Measurements from ENCODE around the gene WDR12.
A peak's percentile ranks its signal among the peaks of the same experiment; 100 is the strongest.
"Not testable (repeated sequence)": the region's sequence is repeated elsewhere in the genome, so short reads cannot be mapped to it uniquely, and the experiment has no call there.

Gene WDR12

GRCh38 chr2:202849343-202849742 lies 62.1 kb downstream of the WDR12 start:
- not testable (repeated sequence) for H3K36me3 Mint-ChIP-seq; H3K27me3 Mint-ChIP-seq; H3K4me3 Mint-ChIP-seq; H3K9me3 Mint-ChIP-seq (ENCODE audit: low read depth); H3K27ac Mint-ChIP-seq; H3K4me1 Mint-ChIP-seq (ENCODE audit: low read depth)

GRCh38 chr2:202848813-202849212 lies 62.7 kb downstream of the WDR12 start:
- Mint-ChIP-seq H3K27me3 (no peaks in the 10 kb centered on the region), H3K4me3 (no peak overlapping the region), H3K36me3 (peaks cover 6% of the 10 kb centered on the region), H3K4me1 (ENCODE audit: low read depth) (peaks cover 5% of the 10 kb centered on the region), H3K27ac (no peak overlapping the region), H3K9me3 (ENCODE audit: low read depth) (no peaks in the 10 kb centered on the region)

GRCh38 chr2:202847693-202848524 lies 63.6 kb downstream of the WDR12 start:
- Mint-ChIP-seq H3K4me1 (ENCODE audit: low read depth) (peaks cover 5% of the 10 kb centered on the region), H3K4me3 (no peak overlapping the region)

GRCh38 chr2:202844656-202845055 lies 66.8 kb downstream of the WDR12 start:
- no peaks in the 10 kb centered on the region for H3K27me3 Mint-ChIP-seq
- H3K36me3 Mint-ChIP-seq, result peaks cover 16% of the 10 kb centered on the region
- no peak overlapping the region for H3K27ac Mint-ChIP-seq
- H3K4me1 Mint-ChIP-seq (ENCODE audit: low read depth), result peaks cover 5% of the 10 kb centered on the region
- H3K9me3 Mint-ChIP-seq (ENCODE audit: low read depth), result peaks cover 6% of the 10 kb centered on the region
- no peak overlapping the region for H3K4me3 Mint-ChIP-seq

More at GRCh38 chr2:202847693-202848524, 63.6 kb downstream of the WDR12 start:
- no peaks in the 10 kb centered on the region for H3K27me3 Mint-ChIP-seq
- H3K27ac Mint-ChIP-seq, result no peak overlapping the region
- no peaks in the 10 kb centered on the region for H3K9me3 Mint-ChIP-seq (ENCODE audit: low read depth)
- peaks cover 10% of the 10 kb centered on the region for H3K36me3 Mint-ChIP-seq

GRCh38 chr2:202842690-202843089 lies 68.8 kb downstream of the WDR12 start:
- Mint-ChIP-seq H3K27me3 (no peaks in the 10 kb centered on the region), H3K4me1 (ENCODE audit: low read depth) (no peaks in the 10 kb centered on the region), H3K9me3 (ENCODE audit: low read depth) (peaks cover 6% of the 10 kb centered on the region), H3K4me3 (no peak overlapping the region), H3K36me3 (peaks cover 16% of the 10 kb centered on the region), H3K27ac (no peak overlapping the region)

- H3K27ac Mint-ChIP-seq, result no peak overlapping the region
- H3K4me3 Mint-ChIP-seq, result no peak overlapping the region
- peaks cover 16% of the 10 kb centered on the region for H3K36me3 Mint-ChIP-seq
- peaks cover 6% of the 10 kb centered on the region for H3K9me3 Mint-ChIP-seq (ENCODE audit: low read depth)
- no peaks in the 10 kb centered on the region for H3K27me3 Mint-ChIP-seq
- no peaks in the 10 kb centered on the region for H3K4me1 Mint-ChIP-seq (ENCODE audit: low read depth)
Observed at GRCh38 chr2:202841090-202841867, 70.2 kb downstream of the WDR12 start.

DNA sequence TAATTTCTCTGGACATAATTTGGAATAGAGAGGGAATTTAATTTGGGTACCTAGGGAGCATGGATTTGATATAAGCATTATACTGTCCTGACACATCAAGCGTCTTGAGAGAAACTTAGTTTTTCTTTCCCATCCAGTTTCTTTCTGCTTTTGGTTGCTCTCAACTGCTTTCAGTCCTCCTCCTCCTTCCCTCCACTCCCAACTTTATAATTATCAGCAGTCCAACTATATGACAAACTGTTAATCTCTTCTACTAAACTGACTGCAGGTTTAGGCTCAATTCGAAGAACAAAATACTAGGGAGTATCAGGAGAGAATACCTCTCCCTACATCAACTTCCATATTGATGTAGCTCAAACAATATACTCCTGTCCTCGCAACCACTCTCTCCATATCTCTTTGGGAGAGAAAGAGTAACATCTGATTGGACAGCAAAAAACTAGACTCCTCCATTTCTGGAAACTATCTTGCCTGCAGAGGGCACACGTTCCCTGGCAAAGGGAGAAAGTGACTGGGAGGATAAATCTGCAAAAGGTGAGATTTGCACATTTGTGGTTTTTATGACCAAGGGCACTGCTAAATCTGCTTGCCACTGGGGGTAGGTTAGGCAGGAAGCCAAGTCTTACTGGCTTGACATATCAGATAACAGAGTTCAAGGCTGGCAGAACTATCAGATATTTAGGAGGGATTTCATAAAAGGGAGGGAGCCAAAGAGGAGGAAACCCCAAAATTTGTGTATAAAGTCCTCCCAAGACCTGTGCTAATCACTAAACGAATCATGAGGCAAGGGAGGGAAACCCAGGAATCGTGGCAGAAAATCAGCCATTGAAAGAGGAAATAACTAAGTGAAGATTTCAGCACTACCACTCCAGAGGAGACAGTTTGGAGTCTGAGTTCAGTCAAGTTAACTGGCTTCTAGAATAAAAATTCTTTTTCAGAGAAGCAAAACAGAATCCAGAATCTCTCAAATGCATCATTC lies 79.9 kb downstream of the WDR12 start:
- H3K27ac Mint-ChIP-seq, result no peak overlapping the region

GRCh38 chr2:202824901-202825300 lies 86.6 kb downstream of the WDR12 start:
- Mint-ChIP-seq H3K9me3 (ENCODE audit: low read depth) (no peaks in the 10 kb centered on the region), H3K4me1 (ENCODE audit: low read depth) (no peaks in the 10 kb centered on the region), H3K36me3 (peaks cover 4% of the 10 kb centered on the region), H3K27ac (no peak overlapping the region), H3K27me3 (no peaks in the 10 kb centered on the region), H3K4me3 (no peak overlapping the region)

More for the DNA sequence above, 79.9 kb downstream of the WDR12 start:
- Mint-ChIP-seq H3K9me3 (ENCODE audit: low read depth) (no peaks in the 10 kb centered on the region), H3K4me1 (ENCODE audit: low read depth) (peaks cover 12% of the 10 kb centered on the region), H3K36me3 (peaks cover 2% of the 10 kb centered on the region), H3K4me3 (peak overlapping the region; percentile 67), H3K27me3 (no peaks in the 10 kb centered on the region)

Measured in activated naive CD8-positive, alpha-beta T cell (primary cell).